ENCODE measurements around the gene SLCO3A1. TPM values are rescaled to one million over a fixed set of nuclear protein-coding genes. Genes with fewer than 3 reads are reported as not detected.

The SLCO3A1 gene
- total RNA-seq, 1 experiment from 2014 or later = 9.1 TPM

GRCh38 chr15:92012881-92013280 is 159.4 kb downstream of the SLCO3A1 start (continued):
- TF ChIP-seq AFF4 (CRISPR knock-in tag; IDR thresholded peaks at IDR 0.05; ENCODE audit: borderline replicate concordance) = no peak
- no peak for TF ChIP-seq NR2C2 (CRISPR knock-in tag; IDR thresholded peaks at IDR 0.05)
- TF ChIP-seq EMX1 (CRISPR knock-in tag; IDR thresholded peaks at IDR 0.05) = no peak
- TF ChIP-seq TCF7 (CRISPR knock-in tag; IDR thresholded peaks at IDR 0.05; ENCODE audit: low read depth) = no peak
- no peak for TF ChIP-seq ZNF671 (CRISPR knock-in tag; IDR thresholded peaks at IDR 0.05)
- no peak for TF ChIP-seq ZSCAN18 (CRISPR knock-in tag; IDR thresholded peaks at IDR 0.05)
- no peak for TF ChIP-seq GABPB1 (CRISPR knock-in tag; IDR thresholded peaks at IDR 0.05)

- ChIA-PET POLR2A (no interaction called here), CTCF (interaction anchor here (1.1 kb wide), 2 partner anchors 9 to 39 kb away, joined by 3 read pairs; no protein-coding TSS in a partner anchor)
- no peak overlapping the region for H3K27ac Mint-ChIP-seq
- H3K4me1 Mint-ChIP-seq = peaks cover 17% of the 10 kb centered on the region
- no peak overlapping the region for H3K4me3 Mint-ChIP-seq
- H3K36me3 Mint-ChIP-seq = no peaks in the 10 kb centered on the region
- TF ChIP-seq GTF2I (CRISPR knock-in tag; conservative IDR thresholded peaks at IDR 0.05) = no peak
- TF ChIP-seq ZNF138 (CRISPR knock-in tag; conservative IDR thresholded peaks at IDR 0.05) = no peak
- TF ChIP-seq JUN (CRISPR knock-in tag; IDR thresholded peaks at IDR 0.05) = no peak
- TF ChIP-seq ZNF317 (CRISPR knock-in tag; IDR thresholded peaks at IDR 0.05; ENCODE audit: borderline replicate concordance, low read depth) = no peak
- no peak for TF ChIP-seq CBFB (CRISPR knock-in tag; IDR thresholded peaks at IDR 0.05; ENCODE audit: low read depth)
- TF ChIP-seq IRF1 (CRISPR knock-in tag; IDR thresholded peaks at IDR 0.05) = no peak
- no peaks in the 10 kb centered on the region for H3K9me3 Mint-ChIP-seq
- DNase-seq (ENCODE audit: low spot score) = no peak
- ATAC-seq = no peak
- H3K27me3 Mint-ChIP-seq (ENCODE audit: low read depth) = no peaks in the 10 kb centered on the region
These were observed 160.9 kb downstream of the SLCO3A1 start for GRCh38 chr15:92014281-92015030.

- ATAC-seq (no peak), DNase-seq (ENCODE audit: low spot score) (no peak)
- POLR2A ChIA-PET = no interaction called here
- no peaks in the 10 kb centered on the region for H3K9me3 Mint-ChIP-seq
- H3K27me3 Mint-ChIP-seq (ENCODE audit: low read depth) = no peaks in the 10 kb centered on the region
- H3K36me3 Mint-ChIP-seq = no peaks in the 10 kb centered on the region
- CTCF ChIA-PET = no interaction called here
- TF ChIP-seq ZBTB43 (CRISPR knock-in tag; IDR thresholded peaks at IDR 0.05) = no peak
- no peak for TF ChIP-seq E2F5 (CRISPR knock-in tag; IDR thresholded peaks at IDR 0.05)
- no peak for TF ChIP-seq PRRX2 (CRISPR knock-in tag; IDR thresholded peaks at IDR 0.05)
- no peak for TF ChIP-seq PREB (CRISPR knock-in tag; IDR thresholded peaks at IDR 0.05; ENCODE audit: borderline replicate concordance)
- no peak overlapping the region for H3K4me3 Mint-ChIP-seq
- no peak overlapping the region for H3K27ac Mint-ChIP-seq
- no peaks in the 10 kb centered on the region for H3K4me1 Mint-ChIP-seq
These were observed 164.5 kb downstream of the SLCO3A1 start for GRCh38 chr15:92017882-92018534.
